Ishikawa (cell line): ENCODE measurements around the gene TTLL13.

Experiments
- CEBPB ChIP-seq: IDR thresholded peaks from 2 replicates; pipeline ENCODE4 v1.6.1; 2012
- EGR1 ChIP-seq: IDR thresholded peaks from 2 replicates; pipeline ENCODE4 v1.6.1; 2012
- EP300 ChIP-seq: IDR thresholded peaks from 2 replicates; pipeline ENCODE4 v1.6.1; 2012; ENCODE audit warnings: borderline replicate concordance
- FOXM1 ChIP-seq: IDR thresholded peaks from 2 replicates; pipeline ENCODE4 v1.6.1; 2012; ENCODE audit warnings: low read depth, borderline replicate concordance
- NFIC ChIP-seq: IDR thresholded peaks from 2 replicates; pipeline ENCODE4 v1.6.1; 2012
- RAD21 ChIP-seq: IDR thresholded peaks from 2 replicates; pipeline ENCODE4 v1.6.1; 2012; ENCODE audit warnings: low read depth
- TAF1 ChIP-seq: IDR thresholded peaks from 2 replicates; pipeline ENCODE4 v1.6.1; 2012; ENCODE audit warnings: low read depth, mild to moderate bottlenecking
- TCF12 ChIP-seq: IDR thresholded peaks from 2 replicates; pipeline ENCODE4 v1.6.1; 2012; ENCODE audit warnings: low read depth
- TEAD4 ChIP-seq: IDR thresholded peaks from 2 replicates; pipeline ENCODE4 v1.6.1; 2012
- YY1 ChIP-seq: IDR thresholded peaks from 2 replicates; pipeline ENCODE4 v1.6.1; 2012; ENCODE audit warnings: low read depth
- ZBTB7A ChIP-seq: IDR thresholded peaks from 2 replicates; pipeline ENCODE4 v1.6.1; 2012; ENCODE audit warnings: low read depth
- TF ChIP-seq, protein P1 (sequence below): IDR thresholded peaks from 2 replicates; pipeline ENCODE4 v1.6.1; 2012; ENCODE audit warnings: low read depth, mild to moderate bottlenecking
- TF ChIP-seq, protein P2 (sequence below): IDR thresholded peaks from 2 replicates; pipeline ENCODE4 v1.6.1; 2012
- TF ChIP-seq, protein P3 (sequence below): IDR thresholded peaks from 2 replicates; pipeline ENCODE4 v1.6.1; 2012

DNA sequence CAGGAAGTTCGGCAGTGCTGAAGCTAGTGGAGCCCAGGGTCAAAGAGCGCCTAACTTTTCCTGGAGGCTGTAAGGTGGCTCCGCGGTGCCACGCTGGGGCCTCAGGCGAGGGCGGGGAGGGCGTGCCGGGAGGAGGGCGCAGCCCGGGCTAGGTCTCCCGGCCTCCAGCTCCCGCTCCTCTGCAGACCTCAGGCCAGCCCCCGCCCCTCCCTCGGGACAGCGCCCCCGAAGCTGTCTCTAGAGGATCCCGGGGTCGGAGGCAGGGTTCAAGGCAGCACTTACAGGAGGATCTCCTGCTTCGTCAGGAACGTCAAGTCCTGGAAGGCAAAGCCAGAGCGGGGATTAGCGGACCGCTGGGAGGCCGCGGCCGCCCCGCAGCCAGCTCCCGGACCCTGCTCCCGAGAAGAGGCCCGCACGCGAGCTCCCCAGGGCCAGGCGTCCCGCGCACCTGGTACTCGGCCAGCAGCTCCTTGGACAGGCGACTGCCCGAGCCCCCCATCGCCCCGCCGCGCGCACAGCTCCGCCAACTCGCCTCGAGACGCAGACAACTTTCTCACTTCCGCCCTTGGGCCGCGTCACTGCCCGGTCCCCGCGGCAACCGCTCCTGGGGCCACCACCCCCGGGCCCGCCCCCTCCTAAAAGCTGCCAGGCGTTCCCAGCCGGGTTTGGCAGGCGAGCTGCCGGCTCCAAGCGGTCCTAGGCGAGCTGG, 15.8 kb upstream of the TTLL13 start, which contains the start of gene CIB1:
- TF ChIP-seq YY1, result no peak
- TF ChIP-seq, protein P1, sequence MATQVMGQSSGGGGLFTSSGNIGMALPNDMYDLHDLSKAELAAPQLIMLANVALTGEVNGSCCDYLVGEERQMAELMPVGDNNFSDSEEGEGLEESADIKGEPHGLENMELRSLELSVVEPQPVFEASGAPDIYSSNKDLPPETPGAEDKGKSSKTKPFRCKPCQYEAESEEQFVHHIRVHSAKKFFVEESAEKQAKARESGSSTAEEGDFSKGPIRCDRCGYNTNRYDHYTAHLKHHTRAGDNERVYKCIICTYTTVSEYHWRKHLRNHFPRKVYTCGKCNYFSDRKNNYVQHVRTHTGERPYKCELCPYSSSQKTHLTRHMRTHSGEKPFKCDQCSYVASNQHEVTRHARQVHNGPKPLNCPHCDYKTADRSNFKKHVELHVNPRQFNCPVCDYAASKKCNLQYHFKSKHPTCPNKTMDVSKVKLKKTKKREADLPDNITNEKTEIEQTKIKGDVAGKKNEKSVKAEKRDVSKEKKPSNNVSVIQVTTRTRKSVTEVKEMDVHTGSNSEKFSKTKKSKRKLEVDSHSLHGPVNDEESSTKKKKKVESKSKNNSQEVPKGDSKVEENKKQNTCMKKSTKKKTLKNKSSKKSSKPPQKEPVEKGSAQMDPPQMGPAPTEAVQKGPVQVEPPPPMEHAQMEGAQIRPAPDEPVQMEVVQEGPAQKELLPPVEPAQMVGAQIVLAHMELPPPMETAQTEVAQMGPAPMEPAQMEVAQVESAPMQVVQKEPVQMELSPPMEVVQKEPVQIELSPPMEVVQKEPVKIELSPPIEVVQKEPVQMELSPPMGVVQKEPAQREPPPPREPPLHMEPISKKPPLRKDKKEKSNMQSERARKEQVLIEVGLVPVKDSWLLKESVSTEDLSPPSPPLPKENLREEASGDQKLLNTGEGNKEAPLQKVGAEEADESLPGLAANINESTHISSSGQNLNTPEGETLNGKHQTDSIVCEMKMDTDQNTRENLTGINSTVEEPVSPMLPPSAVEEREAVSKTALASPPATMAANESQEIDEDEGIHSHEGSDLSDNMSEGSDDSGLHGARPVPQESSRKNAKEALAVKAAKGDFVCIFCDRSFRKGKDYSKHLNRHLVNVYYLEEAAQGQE, result no peak
- TF ChIP-seq, protein P2, sequence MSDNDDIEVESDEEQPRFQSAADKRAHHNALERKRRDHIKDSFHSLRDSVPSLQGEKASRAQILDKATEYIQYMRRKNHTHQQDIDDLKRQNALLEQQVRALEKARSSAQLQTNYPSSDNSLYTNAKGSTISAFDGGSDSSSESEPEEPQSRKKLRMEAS, result peak; percentile 77
- no peak for TF ChIP-seq FOXM1
- 0 out of 2 replicates have a peak, but pooled peaks have one; percentile 12 for TF ChIP-seq TCF12
- no peak for TF ChIP-seq EP300
- no peak for TF ChIP-seq TEAD4
- TF ChIP-seq RAD21, result no peak; the same call in 1 of the 2 replicates
- TF ChIP-seq CEBPB, result no peak
- no peak; the same call in 1 of the 2 replicates for TF ChIP-seq TAF1
- TF ChIP-seq EGR1, result peak; percentile 20; the same call in 1 of the 2 replicates
- peak; percentile 22 for TF ChIP-seq ZBTB7A
- no peak for TF ChIP-seq NFIC
- TF ChIP-seq, protein P3, sequence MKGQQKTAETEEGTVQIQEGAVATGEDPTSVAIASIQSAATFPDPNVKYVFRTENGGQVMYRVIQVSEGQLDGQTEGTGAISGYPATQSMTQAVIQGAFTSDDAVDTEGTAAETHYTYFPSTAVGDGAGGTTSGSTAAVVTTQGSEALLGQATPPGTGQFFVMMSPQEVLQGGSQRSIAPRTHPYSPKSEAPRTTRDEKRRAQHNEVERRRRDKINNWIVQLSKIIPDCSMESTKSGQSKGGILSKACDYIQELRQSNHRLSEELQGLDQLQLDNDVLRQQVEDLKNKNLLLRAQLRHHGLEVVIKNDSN, result no peak
